NB4 (cell line): ENCODE results near the gene AGAP1.
A peak's percentile ranks its signal among the peaks of the same experiment; 100 is the strongest.

Source experiments
- DNase-seq: peaks from one replicate; pipeline ENCODE4 v3.0.0; 2010; ENCODE audit warnings: low read depth
- H3K4me3 ChIP-seq: one replicate; pipeline ENCODE4 v1.5.1; 2011; ENCODE audit warnings: mild to moderate bottlenecking, low read depth, low read length, moderate library complexity
- MYC ChIP-seq: IDR thresholded peaks from 2 replicates; pipeline ENCODE4 v1.6.1; 2011; ENCODE audit warnings: low read depth, low read length
- POLR2A ChIP-seq: IDR thresholded peaks from 2 replicates; pipeline ENCODE4 v1.6.1; 2011; ENCODE audit warnings: mild to moderate bottlenecking; ENCODE audit not compliant: insufficient read length; ENCODE audit errors: extremely low read depth
- TF ChIP-seq, protein P1 (sequence below): IDR thresholded peaks from 2 replicates; pipeline ENCODE4 v1.6.1; 2011; ENCODE audit warnings: low read depth, low read length
- TF ChIP-seq, protein P2 (sequence below): IDR thresholded peaks from one replicate; pipeline ENCODE4 v1.5.1; 2012; ENCODE audit warnings: low read depth, low read length

The AGAP1 gene

DNA sequence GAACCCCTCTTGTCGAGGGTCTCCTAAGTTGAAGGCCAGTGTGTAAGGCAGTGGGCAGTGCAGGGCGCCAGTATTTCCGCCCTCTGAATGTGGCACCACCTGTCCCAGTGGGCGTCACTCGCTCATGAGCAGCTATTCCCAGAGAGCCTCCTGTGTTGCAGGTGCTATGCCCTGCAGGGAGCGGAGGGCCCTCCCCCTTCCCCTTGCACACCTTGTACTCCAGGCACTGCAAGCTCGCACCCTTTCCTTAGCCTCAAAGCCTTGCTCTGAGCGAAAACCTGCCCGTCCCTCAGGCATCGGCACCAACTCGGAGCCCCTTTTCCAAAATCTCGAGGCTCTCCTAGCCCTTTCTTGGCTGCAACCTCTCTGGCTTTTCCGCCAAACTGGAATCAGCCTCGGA, 282.7 kb downstream of the AGAP1 start:
- no peak overlapping the region for H3K4me3 ChIP-seq
- no peak for DNase-seq
- no peak for TF ChIP-seq MYC
- no peak for TF ChIP-seq POLR2A
- TF ChIP-seq, protein P1, sequence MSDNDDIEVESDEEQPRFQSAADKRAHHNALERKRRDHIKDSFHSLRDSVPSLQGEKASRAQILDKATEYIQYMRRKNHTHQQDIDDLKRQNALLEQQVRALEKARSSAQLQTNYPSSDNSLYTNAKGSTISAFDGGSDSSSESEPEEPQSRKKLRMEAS: no peak
- TF ChIP-seq, protein P2, sequence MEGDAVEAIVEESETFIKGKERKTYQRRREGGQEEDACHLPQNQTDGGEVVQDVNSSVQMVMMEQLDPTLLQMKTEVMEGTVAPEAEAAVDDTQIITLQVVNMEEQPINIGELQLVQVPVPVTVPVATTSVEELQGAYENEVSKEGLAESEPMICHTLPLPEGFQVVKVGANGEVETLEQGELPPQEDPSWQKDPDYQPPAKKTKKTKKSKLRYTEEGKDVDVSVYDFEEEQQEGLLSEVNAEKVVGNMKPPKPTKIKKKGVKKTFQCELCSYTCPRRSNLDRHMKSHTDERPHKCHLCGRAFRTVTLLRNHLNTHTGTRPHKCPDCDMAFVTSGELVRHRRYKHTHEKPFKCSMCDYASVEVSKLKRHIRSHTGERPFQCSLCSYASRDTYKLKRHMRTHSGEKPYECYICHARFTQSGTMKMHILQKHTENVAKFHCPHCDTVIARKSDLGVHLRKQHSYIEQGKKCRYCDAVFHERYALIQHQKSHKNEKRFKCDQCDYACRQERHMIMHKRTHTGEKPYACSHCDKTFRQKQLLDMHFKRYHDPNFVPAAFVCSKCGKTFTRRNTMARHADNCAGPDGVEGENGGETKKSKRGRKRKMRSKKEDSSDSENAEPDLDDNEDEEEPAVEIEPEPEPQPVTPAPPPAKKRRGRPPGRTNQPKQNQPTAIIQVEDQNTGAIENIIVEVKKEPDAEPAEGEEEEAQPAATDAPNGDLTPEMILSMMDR: no peak

DNA sequence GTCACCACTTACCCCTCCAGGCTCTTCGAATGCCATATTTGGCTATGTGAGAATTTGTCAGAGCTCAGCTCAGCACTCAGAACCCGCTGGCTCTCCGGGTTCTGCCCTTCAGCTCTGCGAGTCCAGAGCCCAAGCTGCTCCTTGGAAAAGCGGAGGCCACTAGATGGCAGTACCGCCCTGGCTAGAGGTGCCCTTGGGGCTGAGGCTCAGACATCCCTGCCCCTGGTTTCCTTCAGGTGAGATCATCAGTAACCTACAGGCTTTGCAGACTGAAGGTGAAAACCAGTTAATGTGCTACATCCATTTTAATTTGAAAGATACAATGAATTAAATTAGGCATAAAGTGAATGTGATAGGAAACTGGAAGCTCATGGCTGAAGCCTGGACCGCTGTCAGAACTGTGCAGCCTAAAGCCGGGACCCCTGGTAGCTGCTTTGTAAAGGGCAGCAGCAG, 285.6 kb downstream of the AGAP1 start:
- H3K4me3 ChIP-seq: no peak overlapping the region
- DNase-seq: peak; percentile 74
- TF ChIP-seq, protein P2: peak; percentile 90
- TF ChIP-seq, protein P1: no peak

DNA sequence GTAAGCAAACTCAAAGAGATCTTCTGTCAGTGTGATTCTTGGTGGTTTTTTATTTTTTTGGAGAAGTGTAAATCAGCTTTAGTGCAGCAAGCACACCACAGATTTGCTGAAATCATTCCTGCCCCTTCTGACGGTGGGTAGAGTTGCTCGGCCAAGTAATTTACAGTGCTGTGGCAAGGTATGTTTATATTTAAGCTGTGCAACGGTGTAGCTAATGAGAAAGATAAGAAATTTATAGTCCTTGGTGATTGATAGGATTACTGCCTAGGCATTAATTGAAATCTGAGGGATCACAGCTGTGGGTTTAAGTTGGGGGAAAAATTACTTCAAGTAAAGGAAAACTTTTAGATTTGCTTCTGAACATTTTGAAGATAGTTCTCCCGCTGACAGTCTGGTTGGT, 286.6 kb downstream of the AGAP1 start:
- TF ChIP-seq, protein P2: no peak
- TF ChIP-seq, protein P1: no peak
- no peak for TF ChIP-seq MYC
- TF ChIP-seq POLR2A: no peak
- no peak for DNase-seq
- no peak overlapping the region for H3K4me3 ChIP-seq

DNA sequence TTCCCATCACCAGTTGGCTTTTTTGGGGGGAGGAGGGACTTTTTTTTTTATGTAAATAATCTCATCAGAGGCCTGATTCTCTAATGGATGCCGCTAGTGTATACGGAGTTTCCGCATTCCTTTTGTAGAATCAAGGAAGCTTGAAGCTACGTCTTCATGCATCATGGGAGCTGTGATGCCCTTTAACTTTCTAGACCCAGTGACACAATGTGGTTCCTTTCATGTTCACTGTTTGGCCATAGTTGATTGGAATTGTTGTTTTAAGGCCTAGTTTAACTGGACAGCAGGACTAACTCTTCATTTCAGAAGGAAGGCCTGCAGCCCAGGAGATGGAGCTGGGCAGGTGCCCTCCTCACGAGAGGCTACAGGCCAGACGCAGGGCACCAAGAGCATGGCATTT, 287.9 kb downstream of the AGAP1 start:
- no peak overlapping the region for H3K4me3 ChIP-seq
- TF ChIP-seq POLR2A (no peak), MYC (no peak)
- TF ChIP-seq, protein P1: no peak
- TF ChIP-seq, protein P2: no peak
- no peak for DNase-seq

DNA sequence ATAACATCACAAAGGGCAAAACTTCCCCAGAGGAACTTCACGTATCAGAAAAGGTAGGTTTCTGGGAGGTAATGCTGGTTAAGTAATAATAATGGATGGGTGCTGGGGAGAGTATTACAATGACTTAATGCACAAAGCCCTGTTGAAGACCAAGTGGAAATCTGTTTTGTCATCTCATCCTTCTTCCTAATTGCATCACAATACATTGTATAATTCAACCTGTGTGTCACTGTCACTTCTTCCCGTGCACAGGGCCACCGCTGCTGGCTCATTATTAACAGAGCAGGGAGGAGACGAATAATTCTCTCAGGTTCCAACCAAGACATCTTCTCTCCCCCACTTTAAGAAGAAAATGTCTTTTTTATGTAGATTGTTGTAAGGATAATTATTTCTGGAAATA, 290.9 kb downstream of the AGAP1 start:
- no peak for DNase-seq
- TF ChIP-seq POLR2A (no peak), MYC (no peak)
- TF ChIP-seq, protein P1: no peak
- TF ChIP-seq, protein P2: no peak
- no peak overlapping the region for H3K4me3 ChIP-seq

DNA sequence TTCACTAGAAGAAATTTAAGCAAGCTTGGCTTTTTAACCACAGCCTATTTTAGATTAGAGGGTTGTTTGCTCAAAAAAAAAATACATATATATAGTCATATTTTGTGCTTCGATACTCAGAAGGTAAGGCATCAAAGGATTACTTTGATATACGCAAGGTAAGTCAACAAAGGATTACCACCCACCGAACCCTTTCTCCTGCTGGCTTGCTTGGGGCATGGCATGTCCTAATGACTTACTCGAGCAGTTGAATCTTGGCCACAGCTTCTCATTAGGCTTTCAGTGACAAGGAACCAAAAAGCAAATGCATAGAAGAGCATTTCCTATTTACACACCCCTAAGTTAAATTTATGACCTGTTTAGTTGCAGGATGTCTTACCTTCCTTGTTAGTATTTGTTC, 295.7 kb downstream of the AGAP1 start:
- DNase-seq: no peak
- H3K4me3 ChIP-seq: no peak overlapping the region
- TF ChIP-seq, protein P2: no peak
- TF ChIP-seq POLR2A: no peak
- TF ChIP-seq, protein P1: no peak
- TF ChIP-seq MYC: no peak
